HG03469 (cell line): ENCODE results near the gene VCPKMT.

Experiments used
- ATAC-seq: cut with Tn5 transposase; IDR thresholded peaks from one replicate; pipeline ENCODE4 v1.9.1; 2021; ENCODE audit warnings: mild to moderate bottlenecking, moderate library complexity, moderate number of reproducible peaks; ENCODE audit not compliant: unreplicated experiment

The VCPKMT gene

GRCh38 chr14:50068496-50068895, 47.9 kb downstream of the VCPKMT start:
- ATAC-seq = no peak

- no peak for ATAC-seq
Measured at GRCh38 chr14:50067723-50068495, 48.5 kb downstream of the VCPKMT start.

GRCh38 chr14:50065583-50065982, 50.8 kb downstream of the VCPKMT start:
- ATAC-seq = no peak

GRCh38 chr14:50064993-50065392, 51.4 kb downstream of the VCPKMT start:
- peak; percentile 61 for ATAC-seq

GRCh38 chr14:50063876-50064420, 52.4 kb downstream of the VCPKMT start:
- no peak for ATAC-seq

- ATAC-seq = no peak
Measured at GRCh38 chr14:50062438-50063085, 53.8 kb downstream of the VCPKMT start.

GRCh38 chr14:50061664-50062437, 54.5 kb downstream of the VCPKMT start:
- peak; percentile 26 for ATAC-seq

- no peak for ATAC-seq
Measured at GRCh38 chr14:50060871-50061663, 55.3 kb downstream of the VCPKMT start.

GRCh38 chr14:50059763-50060616, 56.4 kb downstream of the VCPKMT start:
- ATAC-seq = no peak
